HG03280 (cell line): Measurements from ENCODE around the gene UBASH3A.

ENCODE experiments used
- ATAC-seq: cut with Tn5 transposase; IDR thresholded peaks from one replicate; pipeline ENCODE4 v1.9.1; 2021; ENCODE audit warnings: mild to moderate bottlenecking, moderate library complexity; ENCODE audit not compliant: unreplicated experiment

The UBASH3A gene

DNA sequence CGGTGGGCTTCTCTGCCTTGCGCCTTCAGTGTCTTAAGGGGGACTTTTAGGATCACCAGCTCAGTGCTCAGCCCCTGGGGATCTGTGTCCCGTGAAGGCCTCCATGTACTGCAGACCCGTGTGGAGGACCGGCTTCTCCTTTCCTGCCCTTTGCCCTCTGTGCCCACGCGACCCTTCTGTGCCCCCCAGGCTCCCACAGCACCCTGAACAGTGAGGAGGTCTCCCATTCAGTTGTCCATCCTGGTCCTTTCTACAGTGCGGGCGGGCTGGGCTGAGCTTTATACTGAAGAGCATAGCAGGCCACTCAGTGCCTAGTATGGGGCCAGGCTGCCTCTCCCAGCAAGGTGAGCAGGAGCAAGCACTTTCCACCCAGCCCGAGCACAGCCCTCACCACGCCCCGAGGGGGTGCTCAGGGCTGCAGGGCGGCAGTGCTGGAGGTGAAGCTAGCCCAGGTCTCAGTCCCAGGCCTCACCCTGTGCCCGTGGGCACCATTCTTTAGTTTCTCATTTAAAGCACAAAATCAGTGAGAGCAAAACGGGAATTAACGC, 29.7 kb upstream of the UBASH3A start:
- ATAC-seq: no peak

DNA sequence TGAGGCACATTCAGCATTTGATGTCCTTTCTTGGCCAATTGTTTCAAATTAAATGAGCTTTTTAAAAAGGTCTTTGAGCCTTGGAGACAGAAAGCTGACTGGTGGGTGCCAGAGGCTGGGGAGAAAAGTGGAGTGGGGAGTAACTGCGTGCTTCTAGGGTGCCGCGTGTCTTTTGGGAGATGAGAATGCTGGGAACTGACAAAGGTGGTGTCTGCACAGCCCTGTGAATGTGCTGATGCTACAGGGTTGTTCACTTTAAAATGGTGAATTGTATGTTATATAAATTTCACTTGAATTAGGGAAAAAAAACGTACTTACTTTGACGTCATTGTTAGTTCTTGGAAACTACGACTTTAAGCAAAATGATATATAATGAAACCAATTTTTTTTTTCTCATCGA, 29.2 kb upstream of the UBASH3A start:
- no peak for ATAC-seq

DNA sequence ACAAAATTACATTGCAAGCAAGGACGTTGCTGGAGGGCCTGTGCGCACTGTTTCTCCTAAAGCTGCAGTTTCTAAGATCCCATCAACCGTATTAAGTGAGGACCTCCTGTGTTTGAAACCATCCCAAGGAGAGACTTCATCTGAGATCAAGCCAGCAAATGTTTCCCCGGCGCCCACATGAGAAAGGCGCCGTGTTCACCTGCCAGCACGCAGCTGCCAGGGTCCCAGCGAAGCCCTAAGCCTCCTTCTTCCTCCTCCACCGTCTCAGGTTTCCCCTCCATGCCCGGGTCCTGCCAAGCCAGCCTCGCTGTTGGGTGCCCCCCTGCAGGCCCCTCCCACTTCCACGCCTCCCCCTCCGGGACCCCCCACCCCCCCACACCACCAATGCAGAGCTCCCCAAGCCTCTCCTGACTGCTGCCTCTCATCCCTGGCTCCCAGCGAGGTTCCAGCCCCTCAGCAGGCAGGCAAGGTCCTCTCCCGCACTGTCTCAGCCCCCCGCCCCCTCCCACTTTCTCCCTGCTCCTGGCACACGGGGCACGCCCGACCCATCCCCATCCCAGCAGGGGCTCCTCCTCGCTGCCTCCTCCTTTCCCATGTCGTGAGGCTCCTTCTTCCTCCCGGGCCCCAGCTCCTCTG, 28.7 kb upstream of the UBASH3A start:
- ATAC-seq: no peak

DNA sequence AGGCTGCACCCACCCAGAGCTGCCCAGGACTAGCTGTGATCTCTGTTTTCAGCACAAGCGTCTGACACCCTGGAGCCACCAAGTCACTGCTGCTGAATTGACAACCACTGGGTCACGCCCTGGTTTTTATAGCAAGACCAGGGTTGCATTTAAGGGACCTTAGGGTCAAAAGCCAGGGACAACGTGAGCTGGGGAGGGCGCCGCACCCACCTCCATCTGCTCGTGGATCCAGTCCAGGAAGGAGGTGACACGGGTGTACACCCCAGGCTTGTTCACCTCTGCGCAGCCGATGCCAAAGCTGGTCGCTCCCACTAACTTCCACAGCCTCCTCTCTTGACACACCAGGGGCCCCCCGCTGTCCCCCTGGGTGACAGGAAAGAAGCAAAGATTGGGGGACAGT, 28.2 kb upstream of the UBASH3A start:
- ATAC-seq: no peak

DNA sequence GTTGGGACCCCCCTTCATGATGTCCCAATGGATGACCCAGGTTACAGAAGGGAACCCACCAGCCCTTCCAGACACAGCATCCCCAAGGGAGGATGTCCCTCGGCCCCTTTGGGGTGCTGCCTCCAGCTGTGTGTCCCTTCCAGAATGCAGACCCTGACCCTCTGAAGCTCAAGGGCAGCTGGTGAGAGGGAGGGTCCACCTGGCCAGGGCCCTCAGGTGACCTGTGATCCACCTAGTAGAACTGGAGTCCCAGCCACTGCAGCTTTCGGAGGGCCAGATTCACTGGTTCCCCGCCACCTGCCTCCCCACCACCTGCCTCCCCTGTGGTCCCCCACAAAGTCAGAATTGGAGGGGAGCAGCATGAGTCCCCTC, 27.8 kb upstream of the UBASH3A start:
- ATAC-seq: no peak

DNA sequence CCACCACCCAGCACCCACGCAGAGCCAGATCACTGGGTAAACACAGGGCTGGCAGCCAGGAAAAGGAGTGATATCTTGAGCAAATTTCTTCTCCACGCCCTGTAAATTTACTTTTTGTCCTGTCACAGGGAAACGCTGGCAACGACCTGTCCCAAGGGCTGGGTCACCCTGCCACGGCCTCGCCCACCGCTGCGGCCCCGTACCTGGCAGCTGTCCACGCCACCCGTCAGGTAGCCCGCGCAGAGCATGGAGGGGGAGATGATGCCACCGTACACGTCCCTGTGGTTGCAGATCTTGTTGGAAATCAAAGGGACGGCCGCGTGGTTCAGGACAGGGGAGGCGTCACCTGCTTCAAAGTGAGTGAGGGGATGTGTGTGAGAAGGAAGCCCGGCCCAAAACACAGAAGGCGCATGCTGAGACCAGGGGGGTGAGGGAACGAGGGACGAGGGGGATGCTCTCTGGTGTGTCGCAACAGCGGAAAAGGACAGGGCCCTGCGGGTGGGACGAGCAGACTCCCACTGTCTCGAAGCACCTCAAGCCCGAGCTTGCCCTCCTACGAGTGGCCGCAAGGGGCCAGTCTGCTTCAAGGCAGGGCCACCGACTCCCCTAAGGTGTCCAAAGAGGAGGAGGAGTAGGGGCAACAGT, 27.2 kb upstream of the UBASH3A start:
- no peak for ATAC-seq

DNA sequence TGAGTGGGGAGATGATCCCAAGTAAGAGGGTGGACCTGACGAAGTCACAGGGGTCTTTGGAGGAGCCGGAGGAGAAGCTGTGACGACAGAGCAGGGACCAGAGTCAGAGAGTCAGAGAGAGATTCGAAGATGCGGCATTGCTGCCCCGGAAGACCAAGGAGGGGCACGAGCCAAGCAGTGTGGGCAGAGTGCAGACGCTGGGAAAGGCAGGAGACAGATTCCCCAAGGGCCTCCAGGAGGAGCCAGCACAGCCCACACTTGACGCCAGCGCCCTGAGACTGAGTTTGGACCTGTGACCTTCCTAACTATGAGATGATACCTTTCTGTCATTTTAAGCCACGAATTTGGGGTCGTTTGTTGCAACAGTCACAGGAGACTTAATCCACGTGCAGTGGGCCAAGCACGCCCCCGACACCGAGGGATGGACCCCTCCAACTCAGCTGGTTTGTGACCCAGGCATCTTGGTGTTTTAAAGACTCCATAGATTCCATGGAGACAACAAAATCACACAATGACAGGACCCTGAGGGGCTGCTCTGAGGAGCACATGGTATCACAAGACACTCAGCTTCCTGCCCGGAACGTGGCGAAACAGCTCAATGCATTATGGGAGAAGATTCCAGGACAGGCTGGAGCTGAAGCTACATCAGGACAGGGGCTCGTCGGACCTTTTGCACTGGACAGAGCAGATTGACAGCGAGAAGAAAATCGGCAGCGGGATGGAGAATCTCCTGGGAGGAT, 26.3 kb upstream of the UBASH3A start:
- no peak for ATAC-seq

DNA sequence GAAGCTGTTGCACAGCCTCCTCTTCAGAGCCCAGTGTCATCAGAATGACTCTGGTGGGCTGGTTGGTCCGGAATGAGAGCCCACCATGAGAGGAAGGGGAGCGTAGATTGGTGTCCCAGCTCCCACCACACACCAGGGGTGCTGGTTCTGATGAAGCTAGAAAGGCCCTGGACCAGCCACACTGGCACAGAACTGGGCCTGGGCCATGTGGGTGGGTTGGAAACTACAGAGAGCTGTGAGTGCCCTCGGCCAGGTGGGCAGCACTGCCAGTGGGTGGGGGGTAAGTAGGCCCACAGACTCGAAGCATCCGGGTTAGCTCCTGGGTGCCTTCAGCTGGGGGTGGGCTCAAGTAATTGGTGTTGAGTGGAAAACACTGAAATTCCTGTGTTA, 25.8 kb upstream of the UBASH3A start:
- ATAC-seq: no peak

DNA sequence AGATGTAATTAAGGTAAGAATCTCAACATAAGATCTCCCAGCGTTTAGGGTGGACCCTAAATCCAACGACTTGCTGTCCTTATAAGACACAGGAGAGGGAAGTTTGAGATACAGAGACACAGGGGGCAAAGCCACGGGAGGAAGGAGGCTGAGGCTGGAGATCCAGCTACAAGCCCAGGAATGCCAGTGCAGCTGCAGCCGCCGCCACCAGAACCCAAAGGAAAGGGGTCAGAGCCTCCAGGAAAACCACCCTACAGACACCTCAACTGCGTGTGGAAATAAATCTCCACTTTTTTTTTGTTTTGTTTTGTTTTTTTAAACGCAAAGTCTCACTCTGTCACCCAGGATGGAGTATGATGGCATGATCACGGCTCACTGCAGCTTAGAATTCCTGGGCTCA, 25.3 kb upstream of the UBASH3A start:
- ATAC-seq: no peak

DNA sequence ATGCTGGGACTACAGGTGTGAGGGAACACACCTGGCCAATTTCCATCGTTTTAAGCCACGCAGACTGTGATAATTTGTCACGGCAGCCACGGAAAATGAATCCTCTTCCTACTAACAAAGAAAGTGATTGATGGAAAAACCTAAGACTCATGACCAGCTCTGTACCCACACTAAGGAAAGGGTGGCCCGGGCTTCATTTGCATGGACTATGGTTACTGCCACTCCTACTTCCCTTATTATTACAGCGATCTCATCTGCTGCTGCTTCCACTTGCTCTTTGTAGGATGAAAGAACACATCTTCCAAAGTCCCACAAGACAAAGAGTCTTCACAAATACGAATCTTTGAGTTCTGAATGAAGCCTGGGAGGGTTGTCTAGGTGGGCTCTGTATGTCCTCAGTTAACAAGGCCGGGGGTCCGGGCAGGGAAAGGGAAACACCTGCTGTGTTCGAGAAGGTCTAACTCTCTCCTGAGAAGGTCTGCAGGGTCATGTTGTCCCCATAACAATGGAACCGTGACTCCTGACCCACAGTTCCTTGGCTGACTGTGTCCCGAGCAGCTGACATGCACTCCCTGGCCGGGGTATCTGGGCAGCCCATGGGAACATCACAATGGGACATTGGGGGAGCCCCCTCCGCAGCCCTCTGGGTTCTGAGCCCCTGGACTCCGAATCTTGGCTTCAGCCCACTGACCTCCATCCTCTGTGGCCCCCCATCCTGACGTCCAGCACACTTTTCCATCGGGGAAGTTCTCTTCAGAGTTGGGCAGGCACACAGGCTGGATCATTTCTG, 24.1 kb upstream of the UBASH3A start:
- ATAC-seq: no peak

DNA sequence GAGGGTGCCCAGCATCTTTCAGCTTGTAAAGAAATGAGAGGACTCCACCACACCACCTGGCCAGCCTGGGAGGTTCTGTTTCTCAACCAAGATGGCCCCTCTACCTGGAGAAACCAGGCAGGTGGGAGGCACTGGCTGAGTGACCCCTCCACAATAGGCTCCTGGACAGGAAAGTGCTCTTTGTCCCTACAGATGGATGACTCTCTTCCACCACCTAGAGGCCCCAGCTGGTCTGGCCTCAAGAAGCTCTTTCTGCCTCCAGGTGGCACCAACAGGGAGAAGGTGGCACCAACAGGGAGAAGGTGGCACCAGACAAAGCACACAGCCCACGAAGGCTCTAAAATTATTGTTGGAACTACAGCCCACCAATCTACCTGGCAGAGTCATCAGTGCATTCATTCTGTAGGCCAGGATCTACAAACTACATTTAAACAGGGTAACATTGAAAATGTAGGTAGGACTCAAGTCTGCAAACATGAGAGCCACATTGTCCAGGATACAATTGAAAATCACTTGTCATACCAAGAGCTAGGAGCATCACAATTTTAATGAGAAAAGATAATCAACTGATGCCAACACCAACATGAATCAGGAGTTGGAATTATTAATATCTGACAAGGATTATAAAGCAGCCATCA, 22.2 kb upstream of the UBASH3A start:
- no peak for ATAC-seq

DNA sequence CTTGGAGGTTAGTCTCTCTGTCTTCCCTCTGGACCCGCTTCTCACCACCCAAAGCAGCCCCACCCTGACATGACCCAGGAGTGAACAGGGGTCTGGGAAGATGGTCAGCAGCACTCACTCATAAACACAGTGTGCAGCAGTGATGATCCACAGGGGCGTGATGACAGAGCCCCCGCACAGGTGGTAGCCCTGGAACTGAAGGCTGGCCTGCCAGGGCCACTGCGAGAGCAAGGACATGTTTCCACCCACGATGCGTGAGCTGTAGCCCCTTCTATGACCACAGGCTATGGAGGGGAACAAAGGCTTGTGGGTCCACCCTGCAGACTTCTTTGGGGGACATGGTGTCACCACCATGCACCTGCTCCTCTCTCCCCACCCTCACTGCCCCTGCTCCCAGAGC, 20.8 kb upstream of the UBASH3A start:
- ATAC-seq: no peak

DNA sequence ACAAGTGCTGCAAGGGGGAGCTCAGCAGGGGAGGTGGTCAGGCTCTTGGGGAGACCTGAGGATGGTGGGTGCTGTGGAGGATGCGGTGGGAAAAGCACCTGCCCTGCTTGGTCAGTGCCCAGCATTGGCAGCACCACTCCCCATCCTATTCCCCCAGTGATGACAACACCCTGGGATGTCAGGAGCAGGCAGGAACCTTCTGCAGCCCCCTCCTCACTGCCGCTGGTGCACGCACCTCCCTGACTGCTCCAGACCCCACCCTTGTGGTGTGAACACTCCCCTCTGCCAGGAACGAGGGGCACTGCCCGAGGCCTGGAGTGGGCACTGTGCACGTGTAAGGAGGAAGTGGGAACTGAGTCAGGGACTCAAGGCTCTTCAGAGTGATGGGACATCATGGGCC, 20.4 kb upstream of the UBASH3A start:
- ATAC-seq: no peak

DNA sequence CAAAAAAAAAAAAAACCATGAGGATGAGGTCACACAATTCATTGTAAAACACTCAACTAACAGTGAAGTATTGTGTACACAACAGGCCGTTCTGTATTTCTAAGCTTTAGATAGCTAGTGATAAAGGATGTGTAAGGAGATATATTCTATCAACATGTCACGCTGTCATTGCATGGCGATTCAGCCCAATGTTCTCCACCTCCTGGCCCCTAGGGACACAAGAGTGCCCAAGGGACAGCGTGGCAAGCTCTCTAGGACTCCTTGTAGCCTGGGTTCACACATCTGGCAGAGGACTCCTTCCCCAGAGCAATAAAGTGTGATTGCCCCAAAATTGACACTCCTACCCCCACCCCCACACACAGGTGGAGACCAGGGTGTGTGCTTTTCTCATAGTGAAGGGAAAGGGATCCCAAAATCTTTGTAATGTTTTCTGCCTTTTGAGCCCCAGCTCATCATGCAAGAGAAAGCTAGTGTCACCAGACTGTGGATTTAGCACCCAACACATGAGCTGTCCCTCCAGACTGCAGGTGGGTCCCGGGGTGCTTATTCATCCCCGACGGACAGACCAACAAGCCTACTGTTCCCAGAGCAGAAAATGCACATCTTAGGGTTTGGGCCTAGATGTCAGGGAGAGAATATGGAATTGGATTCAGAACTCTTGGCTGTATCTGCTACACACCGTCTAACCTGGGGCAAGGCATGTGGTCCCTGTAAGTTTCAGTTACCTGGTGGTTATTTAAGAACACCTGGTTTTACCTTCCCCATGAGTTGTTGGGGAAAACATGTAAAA, 19.4 kb upstream of the UBASH3A start:
- no peak for ATAC-seq

DNA sequence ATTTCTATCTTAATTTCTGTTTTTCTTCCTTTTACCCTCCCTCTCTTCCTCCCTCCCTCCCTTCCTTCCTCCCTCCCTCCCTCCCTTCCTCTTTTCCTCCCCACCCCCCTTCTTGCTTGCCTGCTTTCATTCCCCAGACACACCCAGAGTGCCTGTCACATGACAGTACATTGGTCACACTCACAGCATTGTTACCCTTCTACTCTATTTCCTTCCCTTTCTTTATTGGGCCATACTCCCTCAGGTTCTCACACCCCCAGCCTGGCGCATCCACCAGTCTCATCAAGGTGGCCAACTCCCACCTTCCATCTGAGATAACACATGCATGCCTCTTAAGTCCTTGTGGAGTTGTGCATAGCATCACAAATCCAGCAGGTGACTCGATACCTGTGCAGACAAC, 18.7 kb upstream of the UBASH3A start:
- ATAC-seq: no peak

DNA sequence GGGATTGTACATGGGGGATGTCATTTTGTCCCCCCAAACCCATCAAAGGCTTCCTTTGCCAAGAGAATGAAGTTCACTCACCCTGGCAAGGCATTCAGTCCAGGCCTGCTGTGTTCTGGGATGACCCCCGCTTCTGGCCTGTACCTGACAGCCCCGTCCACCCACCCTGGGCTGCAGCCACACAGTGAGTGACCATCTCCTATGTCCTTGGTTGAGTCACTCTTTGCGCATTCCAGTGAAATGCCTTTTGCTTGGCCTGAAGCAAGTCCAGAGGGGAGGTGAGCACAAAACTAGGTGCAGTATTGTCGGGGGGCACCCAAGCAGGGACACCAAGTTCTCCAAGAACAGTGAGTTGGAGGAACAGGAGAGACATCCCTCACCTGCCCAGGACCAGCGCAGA, 18.1 kb upstream of the UBASH3A start:
- ATAC-seq: no peak

DNA sequence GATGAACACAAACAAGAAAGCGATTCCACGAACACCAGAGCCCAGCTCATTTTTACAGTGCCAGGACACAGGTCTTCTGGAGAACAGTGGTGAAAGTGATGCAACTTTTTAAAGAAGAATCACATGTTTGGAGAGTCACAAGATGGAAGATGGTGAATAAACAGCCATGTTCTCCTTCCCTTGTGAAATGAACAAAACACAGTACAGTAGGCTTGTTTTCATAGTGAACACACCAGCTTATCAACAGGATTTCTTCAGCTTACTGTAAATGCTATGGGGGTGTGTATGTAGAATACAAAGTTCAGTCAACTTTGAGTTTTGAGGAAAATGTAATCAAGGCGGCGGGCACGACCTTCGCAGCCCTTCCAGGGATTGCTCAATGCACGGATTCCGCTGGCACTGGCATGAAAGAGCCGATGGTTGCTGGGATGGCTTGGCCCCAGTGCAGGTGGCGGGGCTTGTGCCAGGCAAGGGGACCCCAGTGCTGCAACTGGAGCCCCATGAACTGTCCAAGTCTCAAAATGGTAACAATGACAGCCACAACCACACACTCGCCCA, 17.6 kb upstream of the UBASH3A start:
- no peak for ATAC-seq

DNA sequence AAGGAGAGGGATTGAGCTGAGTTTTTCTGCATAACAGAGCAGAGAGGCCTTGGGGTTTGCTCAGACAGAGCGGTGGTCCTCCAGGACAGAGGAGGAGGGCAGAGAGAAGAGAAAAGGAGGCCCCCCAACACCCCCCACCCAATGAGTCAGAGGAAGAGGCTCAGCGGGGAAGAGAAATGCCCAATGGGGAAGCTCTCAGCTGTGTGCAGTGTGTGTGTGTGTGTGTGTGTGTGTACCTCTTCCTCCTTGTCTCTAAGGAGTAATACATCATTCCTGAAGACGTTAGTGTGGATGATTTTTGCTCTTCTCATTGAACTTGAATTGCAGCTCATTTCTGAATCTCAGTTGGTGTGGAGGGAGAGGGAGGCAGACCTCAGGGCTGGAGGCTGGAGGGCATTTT, 16.5 kb upstream of the UBASH3A start:
- ATAC-seq: no peak

DNA sequence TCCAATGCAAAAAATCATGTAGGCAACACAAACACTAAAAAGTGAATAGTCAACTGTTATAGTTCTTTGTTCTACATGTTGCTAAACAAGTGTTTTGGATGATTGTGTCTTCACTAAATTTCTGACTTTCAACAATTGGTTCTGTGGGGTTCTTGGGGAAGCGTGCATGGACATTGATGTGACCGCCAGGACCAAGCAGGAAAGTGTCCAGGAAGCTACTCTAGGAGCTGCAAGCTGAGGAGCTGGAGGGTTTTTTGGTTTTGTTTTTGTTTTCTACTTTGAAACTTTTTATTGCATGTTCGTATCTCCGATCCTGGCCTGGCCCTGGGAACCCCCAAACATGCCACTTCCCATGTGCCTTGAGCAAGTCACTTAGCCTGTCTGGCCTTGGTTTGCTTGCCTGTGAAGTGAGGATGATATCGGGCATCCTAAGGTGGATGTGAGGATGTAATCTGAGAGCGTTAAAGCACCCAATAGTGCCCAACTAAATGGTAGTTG, 15.8 kb upstream of the UBASH3A start:
- no peak for ATAC-seq
